GM21360 (cell line): ENCODE measurements around the gene JAZF1.
"Not testable (repeated sequence)": the region's sequence is repeated elsewhere in the genome, so short reads cannot be mapped to it uniquely, and the experiment has no call there.

Source experiments
- ATAC-seq: cut with Tn5 transposase; IDR thresholded peaks from one replicate; pipeline ENCODE4 v1.9.1; 2021; ENCODE audit warnings: mild to moderate bottlenecking, moderate library complexity; ENCODE audit not compliant: unreplicated experiment

The JAZF1 gene

DNA sequence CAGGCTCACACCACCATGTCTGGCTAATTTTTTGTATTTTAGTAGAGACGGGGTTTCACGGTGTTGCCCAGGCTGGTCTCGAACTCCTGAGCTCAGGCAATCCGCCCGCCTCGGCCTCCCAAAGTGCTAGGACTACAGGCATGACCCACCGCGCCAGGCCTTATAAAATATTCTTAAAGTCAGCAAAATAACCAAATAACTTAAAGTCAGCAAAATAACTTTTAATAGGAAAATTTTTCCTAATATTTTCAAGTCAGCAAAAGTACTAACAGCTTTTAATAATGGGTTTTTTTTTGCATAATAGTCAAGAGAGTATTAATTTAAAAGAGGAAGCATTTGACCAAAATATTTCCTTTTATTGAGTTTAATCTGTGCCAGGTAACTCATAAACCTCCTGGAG, 258.2 kb downstream of the JAZF1 start:
- not testable (repeated sequence) for ATAC-seq

DNA sequence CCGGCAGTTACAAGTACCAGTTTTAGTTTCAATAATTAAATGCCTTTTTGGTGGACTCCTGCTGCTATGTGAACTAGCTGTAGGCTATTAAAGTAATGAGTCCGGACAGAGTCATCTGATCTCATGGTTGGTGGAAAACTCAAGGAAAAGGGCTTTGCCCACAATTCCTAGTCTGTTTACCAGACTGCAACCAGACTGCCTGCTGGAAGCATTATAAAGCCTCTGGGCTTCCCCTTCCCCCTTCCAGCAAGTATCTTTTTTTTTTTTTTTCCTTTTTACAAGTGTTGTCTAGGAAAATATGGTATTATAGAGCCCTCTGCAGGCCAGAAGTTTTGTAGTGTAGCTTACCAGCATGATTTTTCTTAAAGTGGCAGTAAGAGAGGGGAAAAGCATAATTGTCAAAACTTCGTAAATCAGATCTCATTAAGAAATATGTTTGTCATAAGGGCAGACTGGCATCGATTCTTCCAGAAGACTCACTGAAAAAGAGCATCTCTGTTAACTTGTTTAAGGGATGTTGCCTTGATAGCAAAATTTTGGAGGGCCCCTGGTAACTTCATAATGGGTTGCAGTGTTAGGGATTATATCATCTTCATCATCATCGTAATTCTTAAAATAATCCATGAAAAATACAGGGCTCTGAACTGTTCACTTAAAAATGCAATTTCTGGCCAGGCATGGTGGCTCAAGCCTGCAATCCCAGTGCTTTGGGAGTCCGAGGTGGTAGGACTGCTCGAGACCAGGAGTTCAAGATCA, 259.3 kb downstream of the JAZF1 start:
- ATAC-seq, result no peak

DNA sequence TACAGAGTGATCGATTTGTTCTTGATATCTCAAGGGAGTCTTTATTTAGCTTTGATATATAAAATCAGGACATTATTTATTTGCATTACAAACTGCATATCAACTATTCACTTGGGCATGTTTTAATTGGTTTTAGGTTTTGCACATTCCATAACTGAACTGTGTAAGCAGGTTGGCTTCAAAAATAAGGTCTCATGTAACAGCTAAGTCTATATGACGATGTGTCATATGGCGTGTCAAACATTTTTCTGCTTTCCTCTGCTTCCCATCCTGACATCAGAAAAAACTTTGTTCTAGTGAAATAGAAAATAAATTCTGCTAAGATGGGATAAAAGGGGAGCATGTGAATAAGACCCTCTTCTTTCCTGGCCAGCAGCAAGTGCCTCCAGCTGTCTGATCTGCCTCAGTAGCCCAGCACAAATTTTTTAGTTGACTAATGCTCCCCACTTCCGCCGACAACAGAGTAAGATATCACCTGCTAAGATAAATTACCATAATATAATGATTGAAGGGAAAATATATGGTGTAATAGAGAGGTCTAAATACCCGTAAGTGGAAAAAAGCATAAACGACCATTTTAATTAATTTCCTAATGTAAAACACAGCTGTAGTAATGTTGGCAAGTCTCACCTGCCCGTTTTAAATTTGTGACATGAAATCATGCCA, 260.2 kb downstream of the JAZF1 start:
- no peak for ATAC-seq

DNA sequence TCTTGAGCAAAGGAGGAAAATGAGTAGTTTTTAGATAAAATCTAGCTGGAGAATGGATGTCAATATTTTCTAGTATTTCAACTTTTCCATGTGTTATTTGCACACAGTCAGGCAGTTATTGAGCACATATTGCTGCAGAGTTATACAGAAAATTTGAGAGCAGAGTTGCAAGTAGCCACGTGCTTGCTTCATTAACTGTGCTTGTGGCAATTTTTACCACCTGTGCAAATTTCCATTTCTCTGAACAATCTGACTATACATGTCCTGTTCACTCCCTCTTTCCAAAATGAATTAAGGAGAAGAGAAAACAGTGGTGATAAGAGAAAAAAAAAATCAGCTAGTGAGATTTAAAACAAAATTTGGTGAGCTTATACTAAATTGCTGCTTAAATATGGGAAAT, 262.1 kb downstream of the JAZF1 start:
- ATAC-seq, result no peak

DNA sequence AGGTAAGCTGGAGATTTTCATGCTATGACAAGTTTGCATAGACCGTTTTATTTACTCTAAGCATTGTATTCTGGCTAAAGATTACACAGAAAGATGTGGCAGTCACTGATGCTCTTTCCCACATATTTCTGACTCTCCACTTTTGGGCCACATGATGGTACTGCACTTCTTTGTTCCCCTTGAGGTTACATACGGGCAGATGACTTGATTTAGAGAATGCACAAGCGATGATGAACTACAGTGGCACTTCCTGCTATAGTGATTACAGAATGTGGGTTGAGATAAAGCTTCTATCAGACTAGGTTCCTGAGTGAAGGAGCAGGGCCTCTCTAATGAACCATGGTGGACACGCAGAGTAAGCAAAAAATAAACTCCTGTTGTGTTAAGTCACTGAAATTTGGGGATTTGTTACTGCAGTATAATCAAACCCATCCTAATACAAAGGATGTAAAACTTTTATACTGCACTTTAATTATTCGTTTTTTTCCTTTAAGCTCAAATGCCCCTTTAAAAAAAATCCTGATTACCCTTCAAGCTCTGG, 262.8 kb downstream of the JAZF1 start:
- ATAC-seq, result no peak

DNA sequence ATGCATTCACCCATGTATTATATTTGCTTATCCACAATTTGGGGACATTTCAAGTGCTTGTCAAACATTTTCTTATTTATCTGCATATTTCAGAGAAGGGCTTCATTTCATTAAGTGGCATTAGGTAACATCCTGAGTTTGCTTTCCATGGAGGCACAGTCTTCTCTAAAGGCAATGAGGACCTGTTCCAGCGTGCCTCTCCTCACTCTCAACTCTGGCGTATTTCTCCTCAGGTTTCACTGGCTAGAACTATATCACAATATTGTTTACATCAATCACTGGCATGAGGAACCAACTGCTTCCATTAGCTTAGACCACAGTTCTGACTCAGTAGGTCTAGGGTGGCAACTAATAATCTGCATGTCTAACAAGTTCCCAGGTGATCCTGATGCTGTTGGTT, 263.5 kb downstream of the JAZF1 start:
- ATAC-seq, result no peak

DNA sequence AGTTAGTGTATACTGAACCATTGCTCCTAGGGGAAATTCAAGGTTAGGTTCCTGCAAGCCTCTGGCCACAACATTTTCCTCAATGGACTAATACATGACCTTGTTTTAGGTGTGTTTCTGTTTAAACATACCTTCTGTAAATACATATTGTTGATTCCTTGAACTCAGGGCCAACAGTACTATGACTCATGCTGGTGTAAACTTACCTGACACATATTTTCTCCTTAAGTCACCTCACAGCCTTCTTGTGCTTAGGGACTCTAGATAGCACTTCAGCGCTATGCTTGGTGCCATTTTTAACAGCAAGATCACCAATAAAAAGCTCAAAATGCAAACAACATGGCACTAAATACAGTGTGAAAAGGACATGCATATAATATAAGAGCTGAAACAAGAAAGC, 264.2 kb downstream of the JAZF1 start:
- ATAC-seq, result no peak

DNA sequence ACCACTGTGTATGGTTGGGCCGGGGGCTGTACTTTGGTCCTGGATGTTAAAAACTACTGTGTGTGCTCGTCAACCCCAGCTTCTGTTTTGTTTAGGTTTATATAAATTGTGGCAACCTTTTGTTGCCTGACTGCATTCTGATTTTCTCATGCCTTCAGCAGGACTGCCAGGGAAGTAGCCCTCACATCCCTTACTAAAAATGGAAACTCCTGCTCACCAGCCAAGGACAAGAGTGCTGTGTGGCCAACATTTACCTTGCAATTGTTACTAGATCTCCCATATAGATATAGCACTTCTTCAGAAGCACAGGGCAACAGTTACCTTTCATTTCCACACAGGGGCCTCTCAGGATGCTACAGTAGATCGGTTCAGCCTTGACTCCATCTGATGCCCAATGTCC, 266.2 kb downstream of the JAZF1 start:
- no peak for ATAC-seq

DNA sequence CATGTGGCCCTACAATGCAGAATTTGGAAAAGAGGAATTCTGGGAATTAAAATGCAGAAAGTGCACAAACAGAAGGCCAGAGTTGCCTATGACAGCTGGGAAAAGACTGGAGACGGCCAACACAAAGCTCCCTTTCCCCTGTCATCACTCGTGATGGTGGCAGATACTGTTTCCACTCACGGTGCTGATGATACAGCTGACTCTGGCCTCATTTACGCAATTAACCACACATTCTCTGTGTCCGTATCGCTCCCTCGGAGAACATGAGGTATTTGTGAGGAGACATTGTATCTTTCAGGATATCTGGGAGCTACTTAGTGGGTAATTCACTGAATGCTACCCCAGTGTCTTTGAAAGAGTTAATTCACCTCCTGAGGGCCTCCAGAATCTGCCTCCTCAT, 267.8 kb downstream of the JAZF1 start:
- no peak for ATAC-seq

DNA sequence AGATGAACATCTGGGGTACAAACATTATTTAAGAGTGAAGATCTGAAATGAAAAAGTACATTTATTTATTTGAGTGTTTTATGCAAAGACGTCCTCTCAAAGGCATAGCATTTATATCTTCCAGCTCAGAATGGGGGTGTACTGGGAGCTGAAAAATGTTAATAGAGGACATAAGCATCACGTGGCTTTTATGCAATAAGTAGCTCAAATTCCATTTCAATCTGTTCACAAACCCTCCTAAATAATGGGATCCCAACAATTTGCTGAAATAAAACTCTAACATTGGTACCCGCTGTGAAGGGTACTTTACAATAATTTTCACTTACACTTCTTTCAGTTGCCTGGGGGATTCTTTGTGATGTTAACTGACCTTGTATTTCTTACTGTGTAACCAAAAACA, 268.7 kb downstream of the JAZF1 start:
- ATAC-seq, result no peak

DNA sequence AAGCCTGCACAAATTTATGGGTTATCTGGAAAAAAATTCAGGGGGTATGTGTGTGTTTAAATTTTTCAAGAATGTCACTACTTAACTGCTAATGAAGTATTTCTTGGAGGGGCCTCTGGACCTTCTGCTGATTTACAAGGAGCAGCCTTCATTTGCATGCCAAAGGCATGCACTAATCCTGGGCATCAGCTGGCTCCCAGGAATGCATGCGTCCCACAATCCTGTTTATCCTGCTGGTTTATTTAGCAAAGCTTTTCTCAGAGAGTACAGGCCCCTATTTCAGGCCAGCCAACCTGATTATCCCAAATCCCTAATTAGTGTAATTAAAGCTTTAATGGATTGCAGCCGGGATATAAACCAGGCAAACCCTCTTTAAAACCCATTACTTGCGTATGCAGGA, 270.3 kb downstream of the JAZF1 start:
- no peak for ATAC-seq

DNA sequence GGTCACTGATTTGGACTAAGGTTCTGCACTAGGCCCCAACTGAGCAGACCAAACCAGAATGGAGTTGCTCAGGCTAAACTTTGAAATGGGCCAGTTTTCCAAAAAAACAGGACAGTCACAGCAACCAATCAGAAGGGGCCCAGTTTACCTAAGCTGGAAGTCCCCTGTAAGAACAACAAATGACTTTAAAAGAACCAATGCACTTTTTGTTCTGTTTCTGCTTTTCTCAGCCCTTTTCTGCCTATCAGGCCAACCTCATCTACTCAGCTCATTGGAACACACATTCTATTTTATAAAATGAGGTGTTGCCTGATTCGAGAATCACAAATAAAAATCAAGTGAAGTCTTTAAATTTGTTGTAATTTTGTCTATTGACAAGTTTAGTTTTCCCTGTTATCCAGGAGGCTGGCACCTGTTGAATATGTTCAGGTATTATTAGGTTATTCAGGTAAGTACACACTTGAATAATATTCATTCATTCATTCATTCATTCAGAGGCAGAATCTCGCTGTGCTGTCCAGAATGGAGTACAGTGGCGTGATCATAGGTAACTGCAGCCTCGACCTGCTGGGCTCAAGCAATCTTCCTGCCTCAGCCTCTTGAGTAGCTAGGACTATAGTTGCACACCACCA, 271.9 kb downstream of the JAZF1 start:
- ATAC-seq, result no peak

DNA sequence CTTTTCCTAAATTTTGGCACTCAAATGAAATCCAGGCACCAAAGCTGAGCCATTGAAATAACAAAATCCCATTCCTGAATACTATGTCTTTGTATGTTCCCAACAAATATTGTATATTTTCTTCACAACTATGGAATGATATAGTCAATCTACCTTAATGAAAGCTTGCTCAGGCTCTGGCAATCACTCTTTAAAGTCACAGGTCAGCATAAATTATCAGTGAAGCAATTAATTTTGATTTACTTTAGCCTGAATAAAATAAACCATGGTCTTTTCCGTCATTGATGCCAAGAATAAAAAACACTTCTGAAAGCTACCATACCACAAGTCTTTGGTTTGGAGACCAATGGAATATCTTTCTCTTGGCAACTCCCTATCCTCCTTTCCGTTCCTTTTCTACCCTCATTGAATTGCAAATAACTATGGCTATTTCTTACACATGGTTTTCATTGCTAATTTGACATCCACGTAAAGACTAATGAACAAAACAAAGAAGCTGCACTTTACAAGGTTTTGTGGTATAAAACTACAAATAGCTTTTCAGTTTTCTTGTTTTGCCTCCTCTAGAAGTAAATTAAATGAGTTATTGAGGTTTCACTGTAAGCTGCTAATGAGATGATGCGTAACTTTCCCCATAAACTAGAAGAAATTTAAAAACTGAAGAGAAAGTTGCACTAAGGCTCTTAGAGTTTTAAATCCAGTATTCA, 274.1 kb downstream of the JAZF1 start:
- no peak for ATAC-seq

DNA sequence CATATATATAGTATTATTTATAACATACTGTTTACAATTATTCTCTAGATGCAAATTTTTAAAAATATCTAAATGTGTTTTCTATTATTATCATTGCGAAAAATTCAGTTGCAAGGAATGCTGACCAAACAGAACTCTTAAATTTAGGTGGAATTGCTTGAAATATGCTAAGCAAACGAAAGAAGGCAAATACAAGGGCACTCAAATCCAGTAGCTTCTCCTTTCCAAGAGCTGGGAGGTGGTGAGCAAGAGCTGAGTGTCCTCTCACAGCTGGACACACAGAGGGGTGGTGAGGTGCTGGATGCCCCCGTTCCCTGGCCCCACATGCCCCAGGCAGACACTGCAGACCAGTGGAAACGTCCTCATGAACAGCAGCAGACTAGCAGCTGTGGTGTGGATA, 274.6 kb downstream of the JAZF1 start:
- no peak for ATAC-seq

DNA sequence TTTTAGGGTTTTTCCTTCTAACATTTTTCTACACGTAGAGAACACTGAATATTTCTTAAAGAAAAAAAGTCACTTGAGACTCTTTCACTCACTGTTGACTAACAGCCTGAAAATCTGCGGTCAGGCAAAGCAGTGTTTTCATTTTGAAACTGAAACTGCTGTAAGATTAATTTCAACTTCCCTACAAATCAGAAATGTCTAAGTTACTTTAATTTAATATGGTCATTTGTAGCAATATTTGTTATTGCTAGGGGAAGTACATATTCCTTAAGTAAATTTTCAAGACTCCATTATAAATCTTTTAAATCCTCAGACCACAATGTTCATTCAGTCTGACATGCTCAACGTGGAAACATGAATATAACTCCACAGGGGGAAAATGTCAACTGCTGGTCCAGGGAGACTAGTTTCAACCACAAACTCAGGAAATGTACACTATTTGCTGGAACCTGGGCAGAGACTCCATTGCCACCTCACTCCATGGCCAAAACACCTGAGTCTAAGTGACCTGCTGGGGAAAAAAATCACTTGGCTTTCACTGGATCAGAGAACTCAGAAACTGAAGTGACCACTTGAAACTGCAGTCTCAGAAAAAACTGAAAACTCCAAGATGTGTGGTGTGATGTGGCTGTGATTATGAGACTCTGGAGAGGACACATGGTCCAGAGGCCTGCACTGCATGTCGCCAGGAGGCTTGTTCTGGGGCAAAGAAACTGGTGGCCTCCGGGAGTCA, 279.4 kb downstream of the JAZF1 start:
- peak; percentile 79 for ATAC-seq

DNA sequence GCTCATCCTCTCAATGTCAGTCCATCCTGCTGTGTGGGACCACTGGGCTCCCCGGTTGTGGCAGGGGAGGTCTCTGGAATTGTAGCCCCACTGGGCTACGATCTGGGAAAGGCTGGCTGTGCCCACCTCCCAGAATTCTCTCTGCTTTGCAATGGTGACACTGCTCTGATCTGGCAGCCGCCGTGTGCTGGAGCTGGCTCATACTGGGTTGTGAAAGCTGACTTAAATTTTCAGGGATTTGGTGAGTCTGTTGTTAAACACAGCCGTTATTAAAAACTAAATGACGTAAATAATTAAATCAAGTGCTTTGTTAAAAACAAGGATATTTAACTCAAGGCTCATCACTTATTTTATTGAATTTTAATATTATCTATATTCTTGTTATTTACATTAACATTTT, 280.6 kb downstream of the JAZF1 start:
- no peak for ATAC-seq

DNA sequence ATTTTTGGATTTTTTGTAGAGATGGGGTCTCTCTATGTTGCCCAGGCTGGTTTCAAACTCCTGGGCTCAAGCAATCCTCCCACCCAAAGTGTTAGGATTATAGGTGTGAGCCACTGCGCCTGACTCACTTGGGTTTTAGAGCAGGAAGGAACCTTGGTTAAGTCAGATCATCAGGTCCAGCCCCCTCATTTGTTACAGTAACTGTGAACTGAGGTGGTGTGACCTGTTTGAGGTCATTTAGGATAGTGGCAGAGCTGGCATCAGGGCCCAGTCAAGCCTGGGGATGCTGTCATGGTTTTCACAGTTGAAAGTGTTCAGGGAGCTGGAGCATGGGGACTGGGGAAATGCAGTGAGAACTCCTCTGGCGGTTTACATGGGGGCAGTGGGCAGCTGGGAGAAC, 281.0 kb downstream of the JAZF1 start:
- ATAC-seq, result no peak

DNA sequence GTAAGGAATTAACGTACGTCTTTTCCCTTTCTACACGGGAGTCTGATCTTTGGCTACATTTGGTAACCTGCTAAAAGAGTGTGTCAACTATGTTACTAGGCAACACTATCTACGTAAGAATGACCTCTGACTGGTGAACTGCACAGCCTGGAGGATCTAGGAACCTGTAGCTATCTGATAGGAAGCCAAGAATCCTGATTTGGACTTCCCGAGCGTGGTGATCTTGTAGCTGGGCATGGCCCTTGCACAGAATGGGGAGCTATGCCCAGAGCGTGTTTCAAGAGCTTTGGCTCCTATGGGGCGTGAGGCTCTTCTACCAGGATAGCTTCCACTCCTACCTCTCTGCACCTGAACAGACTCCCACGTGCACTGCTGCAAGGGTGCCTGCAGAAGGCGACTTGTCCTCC, 283.2 kb downstream of the JAZF1 start:
- no peak for ATAC-seq

DNA sequence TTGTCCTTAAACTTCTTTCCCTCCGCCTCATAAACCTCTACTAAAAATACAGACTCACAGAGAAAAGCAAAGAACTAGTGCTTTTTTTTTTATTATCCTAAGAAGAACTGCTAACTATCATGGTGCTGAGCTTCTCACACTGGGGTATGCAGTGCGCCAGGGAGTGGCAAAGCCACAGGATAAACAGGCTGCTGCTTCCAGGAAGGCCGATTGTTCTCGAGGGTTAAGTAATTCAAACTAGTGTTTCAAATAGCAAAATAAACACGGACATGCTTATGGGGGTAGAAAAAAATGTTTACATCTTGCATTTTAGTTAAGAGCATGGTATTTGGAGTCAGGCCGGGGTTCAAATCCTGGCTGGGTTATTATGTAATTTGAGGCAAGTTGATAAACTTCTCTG, 283.6 kb downstream of the JAZF1 start:
- ATAC-seq, result no peak

DNA sequence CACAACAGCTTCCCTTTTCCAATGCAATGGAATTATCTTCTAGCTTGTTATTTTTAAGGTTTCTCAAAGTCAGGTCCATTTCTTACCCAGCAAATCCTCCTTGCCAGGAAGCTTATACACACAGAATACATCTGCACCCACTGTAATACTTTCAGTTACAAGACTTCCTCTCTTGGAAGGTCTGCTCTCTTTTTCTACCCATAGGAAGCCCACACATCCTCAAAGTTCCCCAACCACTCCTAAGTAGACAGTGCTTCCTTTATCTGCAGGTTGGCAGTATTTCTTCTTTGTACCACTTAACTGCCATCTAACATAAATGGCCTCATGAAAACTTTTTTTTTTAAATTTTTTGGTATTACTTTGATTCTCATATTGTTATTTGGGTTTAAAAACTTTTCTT, 285.0 kb downstream of the JAZF1 start:
- no peak for ATAC-seq
